OCI-LY3 (cell line): ENCODE data around the gene MTCH1.
"Not testable (repeated sequence)": the region's sequence is repeated elsewhere in the genome, so short reads cannot be mapped to it uniquely, and the experiment has no call there.

ENCODE experiments used
- H2AFZ ChIP-seq: fragments of 200-600, 300-600 bp; shearing (Covaris generic); 2 replicates; pipeline ENCODE4 v1.6.0; 2014; ENCODE audit warnings: antibody characterized with exemption, low read depth, low read length
- H3K27ac ChIP-seq: fragments of 200-600, 300-600 bp; sonication (generic); 2 replicates; pipeline ENCODE4 v1.5.1; 2014; ENCODE audit warnings: mild to moderate bottlenecking, low read length, moderate library complexity, mixed read lengths
- H3K27me3 ChIP-seq: fragments of 200-600, 300-600 bp; sonication (generic); 2 replicates; pipeline ENCODE4 v1.6.1; 2014; ENCODE audit warnings: low read depth, low read length, mixed read lengths
- H3K36me3 ChIP-seq: fragments of 200-600, 300-600 bp; sonication (generic); replicated peaks from 2 replicates; pipeline ENCODE3; 2014; ENCODE audit warnings: low read depth, low read length, mixed read lengths
- H3K4me1 ChIP-seq: fragments of 300-600, 200-600 bp; sonication (generic); 2 replicates; pipeline ENCODE4 v1.6.1; 2014; ENCODE audit warnings: low read length, mixed read lengths
- H3K4me2 ChIP-seq: fragments of 200-600, 300-600 bp; sonication (generic); 2 replicates; pipeline ENCODE4 v1.6.1; 2014; ENCODE audit warnings: low read length, mixed read lengths
- H3K4me3 ChIP-seq: fragments of 300-600, 200-600 bp; sonication (generic); 2 replicates; pipeline ENCODE4 v1.5.1; 2014; ENCODE audit warnings: antibody characterized with exemption, mild to moderate bottlenecking, low read length, moderate library complexity
- H3K79me2 ChIP-seq: fragments of 300-600, 200-600 bp; shearing (Covaris generic); 2 replicates; pipeline ENCODE4 v1.6.1; 2014; ENCODE audit warnings: mild to moderate bottlenecking, low read length, mixed read lengths
- H3K9ac ChIP-seq: fragments of 300-600, 200-600 bp; shearing (Covaris generic); 2 replicates; pipeline ENCODE4 v1.6.0; 2014; ENCODE audit warnings: mild to moderate bottlenecking, low read length, moderate library complexity
- H3K9me3 ChIP-seq: fragments of 200-600, 300-600 bp; shearing (Covaris generic); 2 replicates; pipeline ENCODE4 v1.6.1; 2014; ENCODE audit warnings: low read length, mixed read lengths; ENCODE audit not compliant: insufficient read depth
- H4K20me1 ChIP-seq: fragments of 200-600, 300-600 bp; sonication (generic); 2 replicates; pipeline ENCODE4 v1.6.1; 2016; ENCODE audit warnings: low read length, mixed read lengths; ENCODE audit not compliant: insufficient read depth
- CTCF ChIP-seq: fragments of 200-600, 300-600 bp; sonication (generic); IDR thresholded peaks from 2 replicates; pipeline ENCODE4 v1.5.1; 2014; ENCODE audit warnings: antibody characterized with exemption, low read length, low read depth
- EZH2phosphoT487 ChIP-seq: fragments of 200-600 bp; shearing (Covaris generic); IDR thresholded peaks from 2 replicates; pipeline ENCODE4 v1.6.1; 2018; ENCODE audit warnings: antibody characterized with exemption, mixed run types, low read depth

MTCH1 gene

GRCh38 chr6:36955136-36955535 lies 30.9 kb downstream of the MTCH1 start:
- H3K27me3 ChIP-seq, result peaks cover 4% of the 10 kb centered on the region; the same call in 1 of the 2 replicates
- H4K20me1 ChIP-seq, result no peaks in the 10 kb centered on the region
- no peak overlapping the region for H2AFZ ChIP-seq
- no peak overlapping the region for H3K9ac ChIP-seq
- no peaks in the 10 kb centered on the region for H3K9me3 ChIP-seq
- no peaks in the 10 kb centered on the region for H3K79me2 ChIP-seq
- no peak overlapping the region for H3K4me3 ChIP-seq
- H3K4me1 ChIP-seq, result no peaks in the 10 kb centered on the region
- no peaks in the 10 kb centered on the region for H3K36me3 ChIP-seq
- no peak overlapping the region for H3K27ac ChIP-seq
- H3K4me2 ChIP-seq, result no peak overlapping the region
- TF ChIP-seq CTCF (no peak), EZH2phosphoT487 (no peak)

GRCh38 chr6:36954262-36954931 lies 31.6 kb downstream of the MTCH1 start, which contains the start of gene PI16:
PI16 (plus strand) TSS chr6:36954738; CDS start chr6:36954761, 23 bp downstream.
- H4K20me1 ChIP-seq, result no peaks in the 10 kb centered on the region
- H3K4me3 ChIP-seq, result no peak within 1 kb of the TSS
- H3K36me3 ChIP-seq, result no peaks in the 10 kb centered on the region
- H3K4me1 ChIP-seq, result no peaks in the 10 kb centered on the region
- H3K27me3 ChIP-seq, result peaks cover 7% of the 10 kb centered on the region; the same call in 1 of the 2 replicates
- H3K27ac ChIP-seq, result no peak within 1 kb of the TSS
- H2AFZ ChIP-seq, result no peak within 1 kb of the TSS
- TF ChIP-seq EZH2phosphoT487 (no peak), CTCF (no peak)
- H3K9ac ChIP-seq, result no peak within 1 kb of the TSS
- H3K4me2 ChIP-seq, result no peak within 1 kb of the TSS
- no peaks in the 10 kb centered on the region for H3K9me3 ChIP-seq
- H3K79me2 ChIP-seq, result no peaks in the 10 kb centered on the region

GRCh38 chr6:36953931-36954261 lies 32.1 kb downstream of the MTCH1 start:
- Histone ChIP-seq H2AFZ (no peak overlapping the region), H3K36me3 (no peaks in the 10 kb centered on the region), H3K4me1 (no peaks in the 10 kb centered on the region), H3K27me3 (peaks cover 7% of the 10 kb centered on the region; the same call in 1 of the 2 replicates), H3K27ac (no peak overlapping the region), H3K4me2 (no peak overlapping the region), H3K9ac (no peak overlapping the region), H3K79me2 (no peaks in the 10 kb centered on the region), H3K9me3 (no peaks in the 10 kb centered on the region), H3K4me3 (no peak overlapping the region), H4K20me1 (no peaks in the 10 kb centered on the region)
- TF ChIP-seq CTCF (no peak), EZH2phosphoT487 (no peak)

GRCh38 chr6:36949636-36950035 lies 36.4 kb downstream of the MTCH1 start:
- Histone ChIP-seq H4K20me1 (no peaks in the 10 kb centered on the region), H3K36me3 (no peaks in the 10 kb centered on the region), H3K27me3 (peaks cover 2% of the 10 kb centered on the region; the same call in 1 of the 2 replicates), H3K79me2 (no peaks in the 10 kb centered on the region), H3K4me2 (no peak overlapping the region), H2AFZ (no peak overlapping the region), H3K4me3 (no peak overlapping the region), H3K9me3 (no peaks in the 10 kb centered on the region), H3K27ac (no peak overlapping the region), H3K4me1 (no peaks in the 10 kb centered on the region), H3K9ac (no peak overlapping the region)
- TF ChIP-seq CTCF (no peak), EZH2phosphoT487 (no peak)

GRCh38 chr6:36949076-36949475 lies 36.9 kb downstream of the MTCH1 start:
- not testable (repeated sequence) for H2AFZ ChIP-seq, H3K27ac ChIP-seq, H3K79me2 ChIP-seq, H3K36me3 ChIP-seq, H3K4me1 ChIP-seq, H3K9me3 ChIP-seq, H3K4me3 ChIP-seq, H4K20me1 ChIP-seq, H3K27me3 ChIP-seq, H3K4me2 ChIP-seq, H3K9ac ChIP-seq
